ENCODE data around the gene BUD31. TPM values are rescaled to one million over a fixed set of nuclear protein-coding genes. Genes with fewer than 3 reads are reported as not detected.

BUD31 gene
- total and polyA plus RNA-seq, 2 of the 8 experiments (the other 6 are each of a cell fraction or from before 2014, with no cell fraction given): 46.7 to 114 TPM

GRCh38 chr7:99383791-99384370 lies 24.9 kb upstream of the BUD31 start:
- no peak overlapping the region for H3K14ac ChIP-seq (ENCODE audit: insufficient read length)
- no peak overlapping the region for H3K9ac ChIP-seq (replicated peaks in 1 of 4; ENCODE audit: extremely low read depth in 1 of 4, low read depth in 3 of 4, low read length in 3 of 4)
- no peak overlapping the region for H2BK20ac ChIP-seq (ENCODE audit: low read length)
- H3K56ac ChIP-seq (replicated peaks; ENCODE audit: insufficient read length, low read depth, low read length): no peak overlapping the region
- FAIRE-seq (no peak), DNase-seq (ENCODE audit: low read depth in 1 of 2, low spot score in 2 of 2) (no peak)
- peaks cover 13% of the 10 kb centered on the region for H3K79me1 ChIP-seq (ENCODE audit: low read depth, low read length)
- H3K23ac ChIP-seq (ENCODE audit: insufficient read length): no peak overlapping the region
- H2AK5ac ChIP-seq (ENCODE audit: low read depth, low read length): no peak overlapping the region
- CTCF ChIA-PET (ENCODE audit: partially characterized antibody): no interaction called here
- no peak overlapping the region for H4K91ac ChIP-seq (replicated peaks; ENCODE audit: insufficient read length, low read length)
- H3K36me3 ChIP-seq (ENCODE audit: control insufficient read depth in 2 of 4, insufficient read depth in 4 of 4, low read length in 3 of 4): peaks cover 2 to 9% (median 6%) of the 10 kb centered on the region in 4 experiments; a peak in 3 of 8 replicates
- WGBS, 2 experiments (ENCODE audit: extremely low coverage in 1 of 2, insufficient coverage in 1 of 2, insufficient read length in 1 of 2, insufficient replicate concordance in 2 of 2, low coverage in 1 of 2, low lambda C conversion rate in 2 of 2, missing lambda C conversion rate in 1 of 2): 90% methylated on average over 13 of the region's 13 CpGs; no CpG with 5 or more reads in 1 of the 2 experiments
- H3K18ac ChIP-seq (ENCODE audit: extremely low read depth, low read length): no peak overlapping the region
- no peak overlapping the region for H2BK5ac ChIP-seq (ENCODE audit: low read depth, low read length)
- no peak overlapping the region for H2BK15ac ChIP-seq (ENCODE audit: low read length)
- H3K4me1 ChIP-seq (replicated peaks in 1 of 4; ENCODE audit: control insufficient read depth in 3 of 4, insufficient read depth in 4 of 4, low read length in 3 of 4): peaks cover 0 to 5% (median 1%) of the 10 kb centered on the region in 4 experiments; a peak in 3 of 7 replicates
- no peaks in the 10 kb centered on the region for H3K9me3 ChIP-seq (ENCODE audit: insufficient read depth in 2 of 2, low read depth in 1 of 2, low read length in 1 of 2)
- H3K79me2 ChIP-seq (ENCODE audit: control insufficient read depth in 1 of 2, insufficient read depth in 2 of 2, low read length in 2 of 2): peaks cover 0 to 13% of the 10 kb centered on the region in 2 experiments; a peak in 1 of 4 replicates
- no peak overlapping the region for H3K4me3 ChIP-seq (ENCODE audit: extremely low read depth in 1 of 4, insufficient read depth in 2 of 4, low read depth in 3 of 4, low read length in 4 of 4)
- H2BK12ac ChIP-seq (ENCODE audit: low read depth, low read length): no peak overlapping the region
- no peak overlapping the region for H2AFZ ChIP-seq (ENCODE audit: low read length)
- no peaks in the 10 kb centered on the region; the same call in 1 of the 2 replicates for H3K23me2 ChIP-seq (ENCODE audit: low read depth, low read length)
- no peak overlapping the region for H3K4me2 ChIP-seq (ENCODE audit: insufficient read depth in 1 of 2, low read depth in 2 of 2, low read length in 2 of 2)
- POLR2A ChIA-PET (ENCODE audit: partially characterized antibody): interaction anchor here (1.5 to 3.3 kb wide), 3 partner anchors 9 to 15 kb away, joined by 3 to 18 read pairs (median 4); no protein-coding TSS in a partner anchor
- H2BK120ac ChIP-seq (replicated peaks; ENCODE audit: low read depth, low read length): no peak overlapping the region
- no peak overlapping the region for H4K5ac ChIP-seq (ENCODE audit: insufficient read length, low read depth, low read length)
- H4K20me1 ChIP-seq (replicated peaks in 1 of 2; ENCODE audit: control insufficient read depth in 1 of 2, insufficient read depth in 2 of 2, low read length in 2 of 2): peaks cover 12 to 21% of the 10 kb centered on the region in 2 experiments
- no peak overlapping the region for H4K8ac ChIP-seq (ENCODE audit: extremely low read depth, insufficient read depth, low read length)
- no peak overlapping the region for H3K27ac ChIP-seq (ENCODE audit: low read depth, low read length)
- H3K4ac ChIP-seq (replicated peaks; ENCODE audit: insufficient read length, low read depth, low read length): no peak overlapping the region
- H3K27me3 ChIP-seq (replicated peaks in 1 of 4; ENCODE audit: control insufficient read depth in 3 of 4, extremely low read depth in 1 of 4, insufficient read depth in 3 of 4, low read length in 3 of 4): no peaks in the 10 kb centered on the region
